ENCODE results near the gene SNX33. TPM values are rescaled to one million over a fixed set of nuclear protein-coding genes. Genes with fewer than 3 reads are reported as not detected.

Gene SNX33
- polyA plus RNA-seq, 1 donor (not counting 4 experiments of a cell fraction or from before 2014, with no cell fraction given) = 21.7 TPM

DNA sequence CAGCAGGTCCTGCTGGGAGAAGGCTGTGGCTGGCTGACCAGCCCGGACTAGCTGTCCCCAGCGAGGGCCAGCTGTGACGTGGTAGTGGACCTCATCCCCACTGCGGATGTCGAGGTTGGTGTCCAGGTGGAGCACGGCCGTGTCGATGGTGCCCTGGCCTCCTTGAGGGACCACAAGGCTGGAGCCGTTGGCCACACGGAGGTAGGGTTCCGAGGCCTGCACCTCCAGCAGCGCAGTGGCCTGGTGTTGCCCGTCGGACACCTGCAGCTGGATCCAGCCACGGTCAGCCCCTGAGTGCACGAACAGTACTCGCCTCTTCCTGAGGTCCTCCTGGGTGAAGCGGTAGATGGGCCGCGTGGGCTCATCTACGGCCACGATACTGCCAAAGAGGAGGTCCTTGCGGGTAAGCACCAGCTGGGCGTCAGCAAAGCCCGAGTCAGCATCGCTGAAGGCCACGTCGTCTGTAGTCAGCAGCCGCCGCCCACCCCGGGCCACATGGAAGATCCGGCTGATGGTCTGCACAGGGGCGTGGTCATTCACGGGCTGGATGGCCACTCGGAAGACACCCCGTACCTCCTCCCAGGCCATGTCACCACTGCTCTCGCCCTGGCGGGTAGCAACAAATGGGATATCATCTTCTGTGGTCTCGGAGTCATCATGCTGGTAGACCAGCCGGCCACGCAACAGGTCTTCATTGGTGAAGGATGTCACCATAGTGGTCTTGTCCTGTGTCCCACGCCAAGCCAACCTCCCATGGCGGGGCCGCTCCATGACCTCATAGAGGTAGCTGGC, 40.0 kb downstream of the SNX33 start:
- Histone ChIP-seq H3K4me2 (ENCODE audit: control insufficient read depth, extremely low read depth, insufficient read depth, low read depth, low read length) (no peak overlapping the region), H3K36me3 (ENCODE audit: control insufficient read depth in 2 of 2, extremely low read depth in 1 of 2, insufficient read depth in 2 of 2, low read length in 2 of 2) (no peaks in the 10 kb centered on the region), H3K9me3 (ENCODE audit: control insufficient read depth, low read depth, low read length) (no peaks in the 10 kb centered on the region), H3K9me1 (ENCODE audit: control insufficient read depth, extremely low read depth, insufficient read depth, low read length) (no peaks in the 10 kb centered on the region), H3K79me2 (ENCODE audit: control insufficient read depth, insufficient read depth, low read length) (no peaks in the 10 kb centered on the region), H3K4me3 (ENCODE audit: control insufficient read depth in 2 of 3, extremely low read depth in 1 of 3, insufficient read depth in 2 of 3, low read depth in 1 of 3, low read length in 3 of 3) (no peak overlapping the region), H4K20me1 (ENCODE audit: control insufficient read depth, extremely low read depth, insufficient read depth, low read length) (no peaks in the 10 kb centered on the region), H3K27me3 (ENCODE audit: control insufficient read depth, extremely low read depth, insufficient read depth, low read length) (no peaks in the 10 kb centered on the region), H3K27ac (ENCODE audit: control insufficient read depth, insufficient read depth, low read length) (no peak overlapping the region), H3K9ac (ENCODE audit: control insufficient read depth, extremely low read depth, insufficient read depth, low read length) (no peak overlapping the region), H2AFZ (ENCODE audit: control insufficient read depth, low read length) (no peak overlapping the region), H3K4me1 (ENCODE audit: control insufficient read depth, extremely low read depth, insufficient read depth, low read length) (no peaks in the 10 kb centered on the region)
- no peak for FAIRE-seq
- no peak for DNase-seq (ENCODE audit: low read depth, low spot score)
- dilution Hi-C loops (cut with MboI; ENCODE audit: extremely low pct_ligation_motif_present, low sequenced_read_pairs) = no loop called here
- TF ChIP-seq, protein P1, sequence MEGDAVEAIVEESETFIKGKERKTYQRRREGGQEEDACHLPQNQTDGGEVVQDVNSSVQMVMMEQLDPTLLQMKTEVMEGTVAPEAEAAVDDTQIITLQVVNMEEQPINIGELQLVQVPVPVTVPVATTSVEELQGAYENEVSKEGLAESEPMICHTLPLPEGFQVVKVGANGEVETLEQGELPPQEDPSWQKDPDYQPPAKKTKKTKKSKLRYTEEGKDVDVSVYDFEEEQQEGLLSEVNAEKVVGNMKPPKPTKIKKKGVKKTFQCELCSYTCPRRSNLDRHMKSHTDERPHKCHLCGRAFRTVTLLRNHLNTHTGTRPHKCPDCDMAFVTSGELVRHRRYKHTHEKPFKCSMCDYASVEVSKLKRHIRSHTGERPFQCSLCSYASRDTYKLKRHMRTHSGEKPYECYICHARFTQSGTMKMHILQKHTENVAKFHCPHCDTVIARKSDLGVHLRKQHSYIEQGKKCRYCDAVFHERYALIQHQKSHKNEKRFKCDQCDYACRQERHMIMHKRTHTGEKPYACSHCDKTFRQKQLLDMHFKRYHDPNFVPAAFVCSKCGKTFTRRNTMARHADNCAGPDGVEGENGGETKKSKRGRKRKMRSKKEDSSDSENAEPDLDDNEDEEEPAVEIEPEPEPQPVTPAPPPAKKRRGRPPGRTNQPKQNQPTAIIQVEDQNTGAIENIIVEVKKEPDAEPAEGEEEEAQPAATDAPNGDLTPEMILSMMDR (optimal IDR thresholded peaks at IDR 0.05 in 1 of 3, IDR thresholded peaks at IDR 0.05 in 1 of 3, conservative IDR thresholded peaks at IDR 0.05 in 1 of 3; ENCODE audit: extremely low read depth in 1 of 3, insufficient read depth in 2 of 3, low read length in 3 of 3) = no peak
- no peak for TF ChIP-seq EZH2 (IDR thresholded peaks at IDR 0.05; ENCODE audit: low read length)

DNA sequence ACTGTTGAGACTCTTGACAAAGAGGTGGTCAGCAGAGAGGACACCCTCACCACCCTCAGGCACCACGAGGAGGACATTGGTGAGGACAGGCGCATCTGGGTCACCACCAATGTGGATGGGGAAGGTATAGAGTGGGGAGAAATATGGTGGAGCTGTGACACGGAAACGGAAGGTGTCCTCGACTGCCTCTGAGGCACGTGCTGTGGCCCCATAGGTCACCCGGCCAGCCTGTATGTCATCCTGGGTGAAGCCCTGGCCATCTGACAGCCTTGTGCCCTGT, 40.5 kb downstream of the SNX33 start:
- Histone ChIP-seq H4K20me1 (ENCODE audit: control insufficient read depth, extremely low read depth, insufficient read depth, low read length) (no peaks in the 10 kb centered on the region), H3K4me2 (ENCODE audit: control insufficient read depth, extremely low read depth, insufficient read depth, low read depth, low read length) (no peak overlapping the region), H3K9ac (ENCODE audit: control insufficient read depth, extremely low read depth, insufficient read depth, low read length) (no peak overlapping the region), H3K36me3 (ENCODE audit: control insufficient read depth in 2 of 2, extremely low read depth in 1 of 2, insufficient read depth in 2 of 2, low read length in 2 of 2) (no peaks in the 10 kb centered on the region), H3K9me1 (ENCODE audit: control insufficient read depth, extremely low read depth, insufficient read depth, low read length) (no peaks in the 10 kb centered on the region), H3K79me2 (ENCODE audit: control insufficient read depth, insufficient read depth, low read length) (no peaks in the 10 kb centered on the region), H3K9me3 (ENCODE audit: control insufficient read depth, low read depth, low read length) (no peaks in the 10 kb centered on the region), H3K4me3 (ENCODE audit: control insufficient read depth in 2 of 3, extremely low read depth in 1 of 3, insufficient read depth in 2 of 3, low read depth in 1 of 3, low read length in 3 of 3) (no peak overlapping the region), H2AFZ (ENCODE audit: control insufficient read depth, low read length) (no peak overlapping the region), H3K27me3 (ENCODE audit: control insufficient read depth, extremely low read depth, insufficient read depth, low read length) (no peaks in the 10 kb centered on the region), H3K4me1 (ENCODE audit: control insufficient read depth, extremely low read depth, insufficient read depth, low read length) (peaks cover 1% of the 10 kb centered on the region), H3K27ac (ENCODE audit: control insufficient read depth, insufficient read depth, low read length) (no peak overlapping the region)
- dilution Hi-C loops (cut with MboI; ENCODE audit: extremely low pct_ligation_motif_present, low sequenced_read_pairs) = no loop called here
- no peak for TF ChIP-seq EZH2 (IDR thresholded peaks at IDR 0.05; ENCODE audit: low read length)
- TF ChIP-seq, protein P1 (optimal IDR thresholded peaks at IDR 0.05 in 1 of 3, IDR thresholded peaks at IDR 0.05 in 1 of 3, conservative IDR thresholded peaks at IDR 0.05 in 1 of 3; ENCODE audit: extremely low read depth in 1 of 3, insufficient read depth in 2 of 3, low read length in 3 of 3) = no peak
- FAIRE-seq (no peak), DNase-seq (ENCODE audit: low read depth, low spot score) (no peak)

Data from keratinocyte (primary cell).